Caco-2 (cell line): ENCODE data around the gene KIAA0513. TPM values are rescaled to one million over a fixed set of nuclear protein-coding genes. Genes with fewer than 3 reads are reported as not detected.

Experiments used
- BruUV-seq: library from RNA; stranded (reverse); fragments of 400-500 nt; replicated peaks from 2 replicates; lab custom pipeline; 2021; lab: Mats Ljungman, UMichigan
- CTCF ChIA-PET: fragments of 300-600 bp; sonication (Branson Sonifier 250); formaldehyde crosslinking; loops from one replicate; lab custom pipeline; 2022; ENCODE audit warnings: antibody characterized with exemption; lab: Charles Lee
- POLR2A ChIA-PET: fragments of 300-600 bp; sonication (Branson Sonifier 250); formaldehyde crosslinking; loops from one replicate; lab custom pipeline; 2022; ENCODE audit warnings: antibody characterized with exemption; lab: Charles Lee
- DNase-seq, 2 experiments: peaks; one replicate each; pipeline versions ENCODE4 v3.0.0 to v3.0.0-alpha.2; 2020 to 2022
- H3K27me3 ChIP-seq: replicated peaks from 2 replicates; pipeline ENCODE4 v1.6.0; 2011; ENCODE audit warnings: low read length; ENCODE audit not compliant: control insufficient read depth, insufficient read depth
- H3K36me3 ChIP-seq: 2 replicates; pipeline ENCODE4 v1.5.1; 2011; ENCODE audit warnings: low read length; ENCODE audit not compliant: control insufficient read depth, insufficient read depth
- H3K4me1 ChIP-seq: fragments of 250-450 bp; sonication (Bioruptor Pico); 2 replicates; pipeline ENCODE4 v1.5.1; 2020; ENCODE audit warnings: mild to moderate bottlenecking
- H3K4me3 ChIP-seq: 2 replicates; pipeline ENCODE4 v1.5.1; 2011; ENCODE audit warnings: low read depth, mild to moderate bottlenecking, control low read depth, low read length
- H3K9me3 ChIP-seq: fragments of 250-450 bp; sonication (Bioruptor Pico); 2 replicates; pipeline ENCODE4 v1.5.1; 2020; ENCODE audit warnings: mild to moderate bottlenecking, moderate library complexity
- H3K27ac Mint-ChIP-seq: one replicate; pipeline ENCODE4 v1.8.0; 2022; ENCODE audit warnings: mixed read lengths; ENCODE audit not compliant: unreplicated experiment
- H3K27me3 Mint-ChIP-seq: one replicate; pipeline ENCODE4 v1.8.0; 2022; ENCODE audit warnings: mixed read lengths; ENCODE audit not compliant: insufficient read depth, unreplicated experiment
- H3K36me3 Mint-ChIP-seq: one replicate; pipeline ENCODE4 v1.8.0; 2022; ENCODE audit warnings: mild to moderate bottlenecking, mixed read lengths; ENCODE audit not compliant: insufficient read depth, unreplicated experiment
- H3K4me1 Mint-ChIP-seq: one replicate; pipeline ENCODE4 v1.8.0; 2022; ENCODE audit warnings: low read depth, mixed read lengths; ENCODE audit not compliant: unreplicated experiment
- H3K4me3 Mint-ChIP-seq: one replicate; pipeline ENCODE4 v1.8.0; 2022; ENCODE audit warnings: mild to moderate bottlenecking, moderate library complexity, mixed read lengths; ENCODE audit not compliant: unreplicated experiment
- H3K9me3 Mint-ChIP-seq: one replicate; pipeline ENCODE4 v1.8.0; 2022; ENCODE audit warnings: mixed read lengths; ENCODE audit not compliant: unreplicated experiment
- CTCF ChIP-seq, 2 experiments: fragments of 200-600 bp in 1 of 2; IDR thresholded peaks; 1 replicate in 1 of 2; 2 replicates in 1 of 2; pipeline versions ENCODE4 v1.5.1 to v1.8.0; 2011 to 2022; ENCODE audit warnings: antibody characterized with exemption in 1 of 2, control low read depth in 1 of 2, inconsistent platforms in 1 of 2, low read depth in 1 of 2, low read length in 1 of 2, mild to moderate bottlenecking in 1 of 2, moderate library complexity in 1 of 2; ENCODE audit not compliant: insufficient read depth in 1 of 2, severe bottlenecking in 1 of 2, unreplicated experiment in 1 of 2
- intact Hi-C: fragments of 100-400 bp; cut with micrococcal nuclease; formaldehyde crosslinking; loops from one replicate; pipeline ENCODE4 v1.10.0; 2022; ENCODE audit not compliant: unreplicated experiment
- total RNA-seq: library from RNA; stranded (reverse); gene quantifications from 2 replicates; pipeline ENCODE4 v1.2.3, GENCODE V29; 2022

KIAA0513 gene
- total RNA-seq, 1 experiment from 2014 or later = 7.9 TPM

DNA sequence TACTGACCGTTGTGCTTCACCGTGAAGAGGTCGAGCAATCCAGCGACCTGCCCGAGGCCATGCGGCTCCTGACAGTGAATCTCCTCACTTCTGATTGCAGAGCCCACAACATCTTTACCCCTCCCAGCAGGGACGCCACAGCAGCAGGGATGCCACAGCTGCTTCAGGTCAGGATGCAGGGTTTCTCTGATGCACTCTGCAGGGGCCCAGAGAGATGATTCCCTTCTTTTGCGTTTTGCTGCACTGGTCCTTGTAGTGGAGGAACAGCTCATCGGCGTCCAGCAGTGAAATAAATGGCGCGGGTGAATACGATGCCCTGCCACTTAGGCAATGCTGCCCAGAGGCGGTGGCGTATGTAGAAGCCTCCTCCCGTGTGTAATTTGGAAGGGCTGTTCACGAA, 5.6 kb downstream of the KIAA0513 start:
- ChIA-PET POLR2A (interaction anchor here (0.6 kb wide), 1 partner anchor 167 kb away, joined by 3 read pairs; no protein-coding TSS in a partner anchor), CTCF (no interaction called here)
- H3K36me3 Mint-ChIP-seq = no peaks in the 10 kb centered on the region
- intact Hi-C loops = no loop called here
- peaks cover 19% of the 10 kb centered on the region for H3K4me1 Mint-ChIP-seq
- no peak for DNase-seq
- peaks cover 17% of the 10 kb centered on the region for H3K4me1 ChIP-seq
- peaks cover under 1% of the 10 kb centered on the region; the same call in 1 of the 2 replicates for H3K27me3 ChIP-seq
- no peaks in the 10 kb centered on the region for H3K9me3 ChIP-seq
- no TSS peak for BruUV-seq
- no peak overlapping the region for H3K27ac Mint-ChIP-seq
- H3K36me3 ChIP-seq = no peaks in the 10 kb centered on the region
- H3K4me3 ChIP-seq = no peak overlapping the region
- H3K27me3 Mint-ChIP-seq = no peaks in the 10 kb centered on the region
- no peak for TF ChIP-seq CTCF (IDR thresholded peaks at IDR 0.05; ENCODE audit: insufficient read depth in 1 of 2, low read depth in 1 of 2, low read length in 1 of 2, severe bottlenecking in 1 of 2, unreplicated experiment in 1 of 2)
- H3K9me3 Mint-ChIP-seq = no peaks in the 10 kb centered on the region
- no peak overlapping the region for H3K4me3 Mint-ChIP-seq

DNA sequence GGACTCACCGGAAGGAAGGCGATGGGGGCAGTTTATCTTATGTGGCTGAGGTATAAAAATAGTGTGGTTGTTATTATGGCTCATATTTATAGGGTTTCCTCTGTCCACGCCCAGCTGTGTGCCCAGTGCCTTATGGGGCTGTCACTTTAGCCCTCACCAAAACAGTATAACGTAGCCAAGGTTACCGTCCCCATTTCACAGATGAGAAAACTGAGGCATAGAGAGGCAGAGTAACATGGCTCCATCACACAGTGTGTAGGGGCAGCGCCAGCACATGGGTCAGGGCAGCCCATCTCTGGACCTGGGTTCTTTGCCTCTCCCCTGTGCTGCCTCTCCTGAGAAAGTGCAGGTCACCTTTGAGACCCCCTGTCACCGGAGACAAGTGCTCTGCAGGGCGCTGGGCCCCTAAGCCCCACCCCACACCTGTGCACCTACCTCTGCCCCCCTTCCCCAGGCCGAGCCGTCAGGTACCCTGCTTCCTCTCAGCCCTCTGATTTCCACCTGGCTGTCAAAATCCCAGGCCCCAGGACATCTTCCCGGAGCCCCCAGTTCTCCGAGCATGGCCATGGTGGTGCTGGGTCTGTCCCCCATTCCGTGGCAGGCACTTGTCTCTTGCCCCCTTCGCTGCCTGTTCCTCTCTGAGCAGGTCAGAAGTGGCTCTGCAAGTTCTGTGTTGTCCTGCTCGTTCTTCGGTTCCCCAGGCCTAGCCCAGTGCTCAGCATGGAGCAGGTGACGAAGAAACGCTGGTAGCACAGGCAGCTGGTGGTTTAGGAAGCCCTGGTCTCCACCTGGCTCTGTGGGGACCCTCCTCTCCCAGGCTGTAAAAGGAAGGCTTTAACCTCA, 7.2 kb downstream of the KIAA0513 start:
- DNase-seq = no peak
- BruUV-seq = no TSS peak
- H3K27me3 ChIP-seq = no peaks in the 10 kb centered on the region
- Mint-ChIP-seq H3K27me3 (no peaks in the 10 kb centered on the region), H3K9me3 (no peaks in the 10 kb centered on the region), H3K36me3 (no peaks in the 10 kb centered on the region), H3K4me1 (peaks cover 9% of the 10 kb centered on the region), H3K27ac (no peak overlapping the region), H3K4me3 (no peak overlapping the region)
- ChIA-PET CTCF (interaction anchor here (0.7 kb wide), 1 partner anchor 8 kb away, joined by 13 read pairs; no protein-coding TSS in a partner anchor), POLR2A (no interaction called here)
- H3K9me3 ChIP-seq = no peaks in the 10 kb centered on the region
- no peak overlapping the region for H3K4me3 ChIP-seq
- intact Hi-C loops = no loop called here
- TF ChIP-seq CTCF (IDR thresholded peaks at IDR 0.05; ENCODE audit: insufficient read depth in 1 of 2, low read depth in 1 of 2, low read length in 1 of 2, severe bottlenecking in 1 of 2, unreplicated experiment in 1 of 2) = no peak
- peaks cover under 1% of the 10 kb centered on the region; the same call in 1 of the 2 replicates for H3K4me1 ChIP-seq
- H3K36me3 ChIP-seq = no peaks in the 10 kb centered on the region

GRCh38 chr16:85036236-85037049, 8.8 kb downstream of the KIAA0513 start:
- H3K36me3 Mint-ChIP-seq = no peaks in the 10 kb centered on the region
- no peaks in the 10 kb centered on the region for H3K4me1 ChIP-seq
- ChIA-PET POLR2A (no interaction called here), CTCF (interaction anchor here (0.6 kb wide), 1 partner anchor 326 kb away, joined by 4 read pairs; no protein-coding TSS in a partner anchor)
- H3K9me3 ChIP-seq = no peaks in the 10 kb centered on the region
- H3K4me1 Mint-ChIP-seq = peaks cover 6% of the 10 kb centered on the region
- H3K36me3 ChIP-seq = no peaks in the 10 kb centered on the region
- H3K4me3 Mint-ChIP-seq = no peak overlapping the region
- H3K4me3 ChIP-seq = no peak overlapping the region
- H3K9me3 Mint-ChIP-seq = no peaks in the 10 kb centered on the region
- H3K27me3 ChIP-seq = no peaks in the 10 kb centered on the region
- no peaks in the 10 kb centered on the region for H3K27me3 Mint-ChIP-seq
- intact Hi-C loops = no loop called here
- DNase-seq = no peak
- H3K27ac Mint-ChIP-seq = no peak overlapping the region
- no TSS peak for BruUV-seq
- TF ChIP-seq CTCF (IDR thresholded peaks at IDR 0.05; ENCODE audit: insufficient read depth in 1 of 2, low read depth in 1 of 2, low read length in 1 of 2, severe bottlenecking in 1 of 2, unreplicated experiment in 1 of 2) = no peak
